Right atrium auricular region (tissue), 2 donors: Measurements from ENCODE around the gene AP3B1. TPM values are rescaled to one million over a fixed set of nuclear protein-coding genes. Genes with fewer than 3 reads are reported as not detected.
"Not testable (repeated sequence)": the region's sequence is repeated elsewhere in the genome, so short reads cannot be mapped to it uniquely, and the experiment has no call there.

Source experiments
- DNase-seq: peaks from one replicate; pipeline ENCODE4 v3.0.0-alpha.2; 2019; ENCODE audit warnings: low spot score
- H3K27ac ChIP-seq, 2 donors: fragments of 200-600 bp; sonication (generic); 1 replicate in 1 of 2; 2 replicates in 1 of 2; pipeline ENCODE4 v1.5.1; 2016 to 2019
- H3K27me3 ChIP-seq, 2 donors: fragments of 200-600 bp; sonication (generic); one replicate each; pipeline versions ENCODE4 v1.5.1 to v1.6.0; 2017 to 2019
- H3K36me3 ChIP-seq: fragments of 200-600 bp; sonication (generic); one replicate; pipeline ENCODE4 v1.5.1; 2016
- H3K4me1 ChIP-seq, 2 donors: fragments of 200-600 bp; sonication (generic); one replicate each; pipeline versions ENCODE4 v1.5.1 to v1.6.0; 2017 to 2019
- H3K4me3 ChIP-seq, 2 donors: fragments of 200-600 bp; sonication (generic); 1 replicate in 1 of 2; 2 replicates in 1 of 2; pipeline ENCODE4 v1.5.1; 2017 to 2019; ENCODE audit warnings: mild to moderate bottlenecking in 1 of 2, moderate library complexity in 1 of 2
- H3K9me3 ChIP-seq, 2 donors: fragments of 200-600 bp; sonication (generic); one replicate each; pipeline ENCODE4 v1.5.1; 2019
- CTCF ChIP-seq, 2 donors: fragments of 200-600 bp; sonication (generic); IDR thresholded peaks; one replicate each; pipeline ENCODE4 v1.5.1; 2019; ENCODE audit warnings: antibody characterized with exemption in 2 of 2
- total RNA-seq, 2 donors: library from RNA; depleted of rRNA; stranded (reverse); fragments of >200 nt; gene quantifications; one replicate each; pipeline ENCODE4 v1.1.0, GENCODE V29; 2016

Gene AP3B1
- total RNA-seq, 2 donors from 2014 or later = 22.4 to 25.7 TPM

GRCh38 chr5:78056053-78056452 lies 238.4 kb downstream of the AP3B1 start:
- H3K27me3 ChIP-seq = no peaks in the 10 kb centered on the region
- H3K4me3 ChIP-seq = no peak overlapping the region
- no peaks in the 10 kb centered on the region for H3K9me3 ChIP-seq
- H3K4me1 ChIP-seq = no peaks in the 10 kb centered on the region
- H3K36me3 ChIP-seq = no peaks in the 10 kb centered on the region
- no peak for TF ChIP-seq CTCF (IDR thresholded peaks at IDR 0.05)
- H3K27ac ChIP-seq = no peak overlapping the region
- DNase-seq = no peak

- Histone ChIP-seq H3K27ac (no peak overlapping the region), H3K27me3 (no peaks in the 10 kb centered on the region), H3K9me3 (no peaks in the 10 kb centered on the region), H3K36me3 (no peaks in the 10 kb centered on the region), H3K4me1 (no peaks in the 10 kb centered on the region), H3K4me3 (no peak overlapping the region)
- DNase-seq = no peak
- TF ChIP-seq CTCF (IDR thresholded peaks at IDR 0.05) = no peak
Observed at GRCh38 chr5:78050888-78051287, 243.6 kb downstream of the AP3B1 start.

DNA sequence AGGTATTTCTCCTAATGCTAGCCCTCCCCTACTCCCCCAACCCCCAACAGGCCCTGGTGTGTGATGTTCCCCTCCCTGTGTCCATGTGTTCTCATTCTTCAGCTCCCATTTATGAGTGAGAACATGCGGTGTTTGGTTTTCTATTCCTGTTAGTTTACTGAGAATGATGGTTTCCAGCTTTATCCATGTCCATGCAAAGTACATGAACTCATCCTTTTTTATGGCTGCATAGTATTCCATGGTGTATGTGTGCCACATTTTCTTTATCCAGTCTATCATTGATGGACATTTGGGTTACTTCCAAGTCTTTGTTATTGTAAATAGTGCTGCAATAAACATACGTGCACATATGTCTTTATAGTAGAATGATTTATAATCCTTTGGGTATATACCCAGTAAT lies 247.7 kb downstream of the AP3B1 start:
- not testable (repeated sequence) for H3K27me3 ChIP-seq, H3K4me1 ChIP-seq, H3K27ac ChIP-seq, H3K36me3 ChIP-seq, DNase-seq, H3K4me3 ChIP-seq, H3K9me3 ChIP-seq

DNA sequence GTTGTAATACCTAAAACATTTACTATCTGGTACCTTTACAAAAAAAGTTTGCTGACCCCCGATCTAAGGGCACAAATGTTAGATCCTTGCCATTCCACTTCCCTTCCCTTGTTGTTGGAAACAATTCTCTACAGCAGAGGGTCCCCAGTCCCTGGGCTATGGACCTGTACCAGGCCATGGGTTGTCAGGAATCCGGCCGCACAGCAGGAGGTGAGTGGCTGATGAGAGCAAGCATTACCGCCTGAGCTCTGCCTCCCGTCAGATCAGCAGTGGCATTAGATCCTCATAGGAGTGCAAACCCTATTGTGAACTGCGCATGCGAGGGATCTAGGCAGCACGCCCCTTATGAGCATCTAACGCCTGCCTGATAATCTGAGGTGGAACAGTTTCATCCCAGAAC lies 248.5 kb downstream of the AP3B1 start:
- no peak for DNase-seq
- no peaks in the 10 kb centered on the region for H3K27me3 ChIP-seq
- no peaks in the 10 kb centered on the region for H3K9me3 ChIP-seq
- no peak for TF ChIP-seq CTCF (IDR thresholded peaks at IDR 0.05)
- no peaks in the 10 kb centered on the region for H3K4me1 ChIP-seq
- H3K36me3 ChIP-seq = no peaks in the 10 kb centered on the region
- H3K4me3 ChIP-seq = no peak overlapping the region
- H3K27ac ChIP-seq = no peak overlapping the region

- Histone ChIP-seq H3K4me3 (no peak overlapping the region), H3K4me1 (no peaks in the 10 kb centered on the region), H3K36me3 (no peaks in the 10 kb centered on the region), H3K9me3 (no peaks in the 10 kb centered on the region), H3K27ac (no peak overlapping the region), H3K27me3 (no peaks in the 10 kb centered on the region)
- DNase-seq = no peak
- TF ChIP-seq CTCF (IDR thresholded peaks at IDR 0.05) = no peak
Observed at GRCh38 chr5:78041805-78042204, 252.7 kb downstream of the AP3B1 start.

GRCh38 chr5:78025540-78025939 lies 269.0 kb downstream of the AP3B1 start:
- no peak overlapping the region for H3K4me3 ChIP-seq
- DNase-seq = no peak
- no peak for TF ChIP-seq CTCF (IDR thresholded peaks at IDR 0.05)
- H3K27ac ChIP-seq = no peak overlapping the region
- no peaks in the 10 kb centered on the region for H3K36me3 ChIP-seq
- no peaks in the 10 kb centered on the region for H3K27me3 ChIP-seq
- H3K4me1 ChIP-seq = no peaks in the 10 kb centered on the region
- no peaks in the 10 kb centered on the region for H3K9me3 ChIP-seq
